ENCODE results near the gene NME9.

DNA sequence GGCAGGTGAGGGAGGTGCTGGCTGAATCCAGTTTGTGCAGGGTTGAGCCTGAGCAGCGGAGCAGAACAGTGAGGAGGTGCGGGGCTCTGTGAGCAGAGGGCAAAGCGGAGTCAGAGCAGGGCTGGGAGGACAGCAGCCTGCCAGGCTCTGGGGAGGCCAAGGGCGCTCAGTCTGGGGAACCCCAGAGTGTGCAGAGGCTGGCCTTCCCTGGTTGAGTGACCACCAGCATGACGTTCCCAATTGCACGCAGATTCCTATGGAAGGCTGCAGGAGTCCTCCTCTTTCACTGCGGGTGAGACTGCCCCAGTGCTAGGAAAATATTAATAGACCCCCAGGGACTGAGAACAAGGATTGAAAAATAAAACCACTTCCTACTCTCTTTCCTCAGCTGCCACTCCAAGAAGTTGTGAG is 31.9 kb upstream of the NME9 start:
- TF ChIP-seq, protein P1, sequence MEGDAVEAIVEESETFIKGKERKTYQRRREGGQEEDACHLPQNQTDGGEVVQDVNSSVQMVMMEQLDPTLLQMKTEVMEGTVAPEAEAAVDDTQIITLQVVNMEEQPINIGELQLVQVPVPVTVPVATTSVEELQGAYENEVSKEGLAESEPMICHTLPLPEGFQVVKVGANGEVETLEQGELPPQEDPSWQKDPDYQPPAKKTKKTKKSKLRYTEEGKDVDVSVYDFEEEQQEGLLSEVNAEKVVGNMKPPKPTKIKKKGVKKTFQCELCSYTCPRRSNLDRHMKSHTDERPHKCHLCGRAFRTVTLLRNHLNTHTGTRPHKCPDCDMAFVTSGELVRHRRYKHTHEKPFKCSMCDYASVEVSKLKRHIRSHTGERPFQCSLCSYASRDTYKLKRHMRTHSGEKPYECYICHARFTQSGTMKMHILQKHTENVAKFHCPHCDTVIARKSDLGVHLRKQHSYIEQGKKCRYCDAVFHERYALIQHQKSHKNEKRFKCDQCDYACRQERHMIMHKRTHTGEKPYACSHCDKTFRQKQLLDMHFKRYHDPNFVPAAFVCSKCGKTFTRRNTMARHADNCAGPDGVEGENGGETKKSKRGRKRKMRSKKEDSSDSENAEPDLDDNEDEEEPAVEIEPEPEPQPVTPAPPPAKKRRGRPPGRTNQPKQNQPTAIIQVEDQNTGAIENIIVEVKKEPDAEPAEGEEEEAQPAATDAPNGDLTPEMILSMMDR (IDR thresholded peaks at IDR 0.05; ENCODE audit: insufficient read depth, low read length) = no peak
- TF ChIP-seq, protein P2, sequence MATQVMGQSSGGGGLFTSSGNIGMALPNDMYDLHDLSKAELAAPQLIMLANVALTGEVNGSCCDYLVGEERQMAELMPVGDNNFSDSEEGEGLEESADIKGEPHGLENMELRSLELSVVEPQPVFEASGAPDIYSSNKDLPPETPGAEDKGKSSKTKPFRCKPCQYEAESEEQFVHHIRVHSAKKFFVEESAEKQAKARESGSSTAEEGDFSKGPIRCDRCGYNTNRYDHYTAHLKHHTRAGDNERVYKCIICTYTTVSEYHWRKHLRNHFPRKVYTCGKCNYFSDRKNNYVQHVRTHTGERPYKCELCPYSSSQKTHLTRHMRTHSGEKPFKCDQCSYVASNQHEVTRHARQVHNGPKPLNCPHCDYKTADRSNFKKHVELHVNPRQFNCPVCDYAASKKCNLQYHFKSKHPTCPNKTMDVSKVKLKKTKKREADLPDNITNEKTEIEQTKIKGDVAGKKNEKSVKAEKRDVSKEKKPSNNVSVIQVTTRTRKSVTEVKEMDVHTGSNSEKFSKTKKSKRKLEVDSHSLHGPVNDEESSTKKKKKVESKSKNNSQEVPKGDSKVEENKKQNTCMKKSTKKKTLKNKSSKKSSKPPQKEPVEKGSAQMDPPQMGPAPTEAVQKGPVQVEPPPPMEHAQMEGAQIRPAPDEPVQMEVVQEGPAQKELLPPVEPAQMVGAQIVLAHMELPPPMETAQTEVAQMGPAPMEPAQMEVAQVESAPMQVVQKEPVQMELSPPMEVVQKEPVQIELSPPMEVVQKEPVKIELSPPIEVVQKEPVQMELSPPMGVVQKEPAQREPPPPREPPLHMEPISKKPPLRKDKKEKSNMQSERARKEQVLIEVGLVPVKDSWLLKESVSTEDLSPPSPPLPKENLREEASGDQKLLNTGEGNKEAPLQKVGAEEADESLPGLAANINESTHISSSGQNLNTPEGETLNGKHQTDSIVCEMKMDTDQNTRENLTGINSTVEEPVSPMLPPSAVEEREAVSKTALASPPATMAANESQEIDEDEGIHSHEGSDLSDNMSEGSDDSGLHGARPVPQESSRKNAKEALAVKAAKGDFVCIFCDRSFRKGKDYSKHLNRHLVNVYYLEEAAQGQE (IDR thresholded peaks at IDR 0.05; ENCODE audit: insufficient replicate concordance, low read depth) = no peak
- TF ChIP-seq POLR2AphosphoS5 (IDR thresholded peaks at IDR 0.05; ENCODE audit: low read depth) (no peak), SPI1 (IDR thresholded peaks at IDR 0.05; ENCODE audit: borderline replicate concordance, low read depth) (no peak)

All from HL-60 (cell line).